Hippocampal formation (tissue), 2 donors: ENCODE measurements around the gene ZSCAN12.

Experiments
- DNase-seq, 2 donors: peaks; one replicate each; lab custom pipeline; 2025; lab: John Stamatoyannopoulos, UW

ZSCAN12 gene

DNA sequence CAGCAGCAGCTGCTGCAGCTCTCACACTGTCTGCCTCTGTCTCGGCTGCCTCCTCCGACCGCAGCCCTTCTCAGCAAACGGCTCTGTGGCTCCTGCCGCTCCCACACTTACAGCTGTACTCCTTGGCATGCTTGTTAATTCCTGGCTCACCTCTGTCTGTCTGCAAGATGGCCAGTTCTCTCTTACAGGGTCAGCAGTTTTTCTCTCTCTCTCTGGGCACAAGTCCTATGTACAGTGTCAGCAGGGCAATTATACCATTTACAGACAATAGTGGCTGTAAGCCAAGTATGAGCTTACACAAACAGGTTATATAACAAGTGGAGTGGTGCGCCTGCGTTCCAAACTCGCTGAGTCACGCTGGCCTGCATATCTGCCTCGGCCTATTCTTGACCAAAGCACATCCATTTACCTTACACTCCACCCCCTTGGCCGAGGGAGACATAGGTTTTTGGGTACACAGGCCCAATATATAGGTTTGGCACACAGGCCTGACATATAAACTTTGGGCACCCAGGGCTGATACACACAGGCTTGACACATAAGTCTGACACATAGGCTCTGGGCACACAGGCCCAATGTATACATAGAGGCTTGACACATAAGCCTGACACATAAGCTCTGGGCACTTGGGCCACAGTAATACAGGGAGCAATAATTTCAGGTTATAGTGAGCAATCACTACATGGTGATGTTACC lies 45.4 kb downstream of the ZSCAN12 start:
- DNase-seq, result no peak

DNA sequence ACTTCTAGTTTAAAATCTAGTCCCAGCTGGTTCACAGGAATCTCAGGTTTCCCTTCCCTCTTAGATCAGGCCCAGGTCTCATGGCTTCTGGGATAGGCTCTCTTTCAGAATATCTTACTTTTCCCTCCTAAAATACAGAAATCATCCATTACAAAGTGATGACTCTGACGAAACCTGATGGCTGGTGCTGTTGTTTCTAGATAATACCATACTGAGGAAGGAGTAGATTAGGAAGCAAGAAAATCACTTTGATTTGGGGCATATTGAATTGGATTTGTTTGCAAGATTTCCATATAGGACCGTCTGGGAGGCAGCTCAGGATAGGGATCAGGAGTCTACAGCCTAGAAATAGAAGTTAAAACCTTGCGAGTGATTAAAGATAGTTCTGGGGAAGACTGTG lies 46.2 kb downstream of the ZSCAN12 start:
- no peak for DNase-seq

DNA sequence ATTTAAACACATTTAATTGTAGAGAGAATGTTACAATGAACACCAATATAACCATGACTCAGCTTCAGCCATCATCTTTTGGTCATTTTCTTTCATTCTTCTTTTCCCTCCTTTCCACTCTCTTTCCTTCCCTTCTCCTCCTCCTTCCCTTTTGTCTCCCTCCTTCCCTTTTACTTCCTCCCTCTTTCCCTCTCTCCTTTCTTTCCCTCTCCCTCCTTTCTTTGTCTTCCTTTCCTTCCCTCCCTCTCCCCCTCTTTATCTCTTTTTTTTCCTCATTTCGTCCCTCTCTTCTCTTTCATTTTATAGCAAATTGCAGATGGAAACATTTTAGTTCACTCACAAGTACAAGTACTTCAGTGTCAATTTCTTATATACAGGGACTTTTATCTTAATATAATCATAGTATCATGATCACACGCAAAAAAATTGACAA lies 48.0 kb downstream of the ZSCAN12 start:
- no peak for DNase-seq

DNA sequence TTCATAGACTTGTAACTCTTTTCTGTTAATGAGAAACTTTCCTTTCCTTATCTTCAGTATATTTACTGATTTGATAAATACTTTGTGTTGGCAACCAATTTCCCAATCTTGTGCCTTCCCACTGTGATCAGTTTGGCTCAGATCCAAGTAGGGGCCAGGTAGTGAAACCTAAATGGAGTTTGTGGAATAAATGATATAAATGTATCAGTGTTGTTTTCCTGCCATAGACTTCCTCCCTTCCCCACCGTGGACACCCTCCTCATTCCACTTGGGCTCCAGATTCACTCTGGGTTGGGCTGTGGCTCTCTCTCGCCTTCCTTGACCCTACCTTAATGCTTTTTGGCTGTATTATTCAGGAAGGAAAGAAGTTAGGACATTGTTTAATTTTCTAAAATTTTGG lies 48.5 kb downstream of the ZSCAN12 start:
- no peak for DNase-seq

DNA sequence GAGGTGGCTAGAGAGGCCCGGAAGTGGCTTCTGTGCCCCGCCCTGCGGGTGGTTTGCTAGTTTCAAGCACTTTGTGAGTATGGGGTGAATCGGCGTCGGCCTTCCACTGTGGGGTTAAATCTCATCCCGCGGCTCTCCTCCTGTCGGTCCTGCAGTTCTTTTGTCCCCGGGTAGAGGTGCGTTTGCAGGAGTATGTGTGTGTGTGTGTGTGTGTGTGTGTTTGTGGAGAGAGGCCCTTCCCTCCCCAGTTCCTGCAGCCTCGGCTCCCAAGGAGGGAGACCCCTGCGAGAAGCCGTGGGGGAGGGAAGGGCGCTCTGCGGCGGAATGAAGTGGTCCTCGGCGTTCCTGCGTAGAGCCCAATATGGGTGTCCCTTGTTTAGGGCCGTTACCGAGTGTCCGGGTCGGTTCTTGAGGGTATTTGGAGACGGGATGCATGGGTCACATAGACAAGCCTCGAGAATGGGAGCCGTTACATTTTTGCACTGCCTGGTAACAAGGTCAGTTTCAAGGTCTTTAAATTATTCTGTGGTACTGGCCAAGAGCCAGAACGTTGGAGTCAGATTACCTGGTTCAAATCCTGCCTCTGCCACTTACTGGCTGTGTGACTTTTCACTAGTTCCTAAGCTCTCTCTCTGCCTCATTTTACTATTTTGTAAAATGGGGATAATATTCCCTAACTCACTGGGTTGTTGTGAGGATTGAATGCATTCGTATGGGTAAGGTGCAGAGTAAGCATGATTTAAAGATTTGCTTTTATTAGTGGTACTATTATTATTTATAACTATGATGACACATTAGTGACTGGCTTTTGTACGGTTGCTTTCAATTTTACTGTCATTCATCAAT lies 49.4 kb downstream of the ZSCAN12 start, which contains the start of gene ZKSCAN3:
Gene ZKSCAN3 (plus strand): TSS at position 56 of the 846 bp plus-strand sequence. CDS start 9,640 bp downstream, outside the sequence.
- peak; percentile 79 to 82 for DNase-seq

DNA sequence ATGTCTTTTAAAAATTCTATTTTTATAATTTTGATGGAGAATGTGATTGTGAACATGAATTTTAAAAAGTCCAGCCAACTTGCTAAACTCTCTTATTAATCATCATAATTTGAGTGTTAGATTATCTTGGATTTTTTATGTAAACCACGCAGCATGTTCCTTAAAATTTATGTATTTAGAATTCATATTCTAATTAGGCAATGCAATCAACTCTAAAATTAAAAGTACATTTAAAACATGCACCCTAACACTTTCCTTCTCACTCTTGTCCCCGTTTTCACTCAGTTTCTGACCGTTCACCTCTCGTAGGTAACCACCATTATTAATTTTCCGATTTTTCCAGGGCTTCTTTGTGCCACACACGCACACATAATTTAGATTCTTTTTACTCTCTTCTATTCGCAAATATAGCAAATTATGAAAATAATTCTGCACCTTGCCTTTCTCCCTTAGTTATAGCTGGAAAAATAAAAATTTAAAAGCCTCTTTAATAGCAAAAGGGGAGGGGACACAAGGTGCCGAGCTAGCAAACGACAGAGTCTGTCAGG lies 50.1 kb downstream of the ZSCAN12 start:
- no peak for DNase-seq

DNA sequence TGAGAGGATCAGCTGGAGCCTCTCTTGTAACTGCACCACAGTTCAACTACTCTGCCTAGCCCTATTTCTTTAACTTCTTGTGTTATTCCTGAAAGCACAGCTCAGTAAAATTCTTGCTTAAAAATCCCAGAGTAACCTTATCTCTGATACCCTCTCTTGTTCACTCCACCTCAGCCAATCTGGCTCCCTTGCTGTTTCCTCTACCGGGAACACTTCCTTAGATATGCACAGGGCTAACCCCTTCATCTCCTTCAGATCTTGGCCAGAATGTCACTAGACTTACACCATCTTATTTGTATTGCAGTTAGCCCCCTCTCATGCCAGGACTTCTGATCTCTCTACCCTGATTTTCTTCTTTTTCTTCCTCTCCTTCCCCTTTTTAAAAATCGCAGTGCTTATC lies 52.4 kb downstream of the ZSCAN12 start:
- no peak for DNase-seq

DNA sequence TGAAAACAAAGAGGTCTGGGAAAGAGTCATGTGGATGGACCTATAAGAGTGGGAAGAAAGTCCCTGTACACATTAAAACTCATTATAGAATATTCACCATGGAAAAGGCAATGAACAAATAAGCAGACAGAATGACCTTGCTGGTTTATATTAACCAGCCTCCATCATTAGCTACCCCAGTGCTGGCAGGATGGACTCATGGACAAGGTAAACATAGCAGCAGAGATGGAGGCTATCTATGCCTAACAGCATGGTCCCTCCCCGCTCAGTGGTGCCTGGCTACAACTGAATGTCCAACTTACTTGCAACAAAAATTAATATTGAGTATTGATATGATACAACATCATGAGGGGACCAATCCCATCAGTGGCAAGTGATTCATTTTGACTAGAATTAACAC lies 54.3 kb downstream of the ZSCAN12 start:
- no peak for DNase-seq

DNA sequence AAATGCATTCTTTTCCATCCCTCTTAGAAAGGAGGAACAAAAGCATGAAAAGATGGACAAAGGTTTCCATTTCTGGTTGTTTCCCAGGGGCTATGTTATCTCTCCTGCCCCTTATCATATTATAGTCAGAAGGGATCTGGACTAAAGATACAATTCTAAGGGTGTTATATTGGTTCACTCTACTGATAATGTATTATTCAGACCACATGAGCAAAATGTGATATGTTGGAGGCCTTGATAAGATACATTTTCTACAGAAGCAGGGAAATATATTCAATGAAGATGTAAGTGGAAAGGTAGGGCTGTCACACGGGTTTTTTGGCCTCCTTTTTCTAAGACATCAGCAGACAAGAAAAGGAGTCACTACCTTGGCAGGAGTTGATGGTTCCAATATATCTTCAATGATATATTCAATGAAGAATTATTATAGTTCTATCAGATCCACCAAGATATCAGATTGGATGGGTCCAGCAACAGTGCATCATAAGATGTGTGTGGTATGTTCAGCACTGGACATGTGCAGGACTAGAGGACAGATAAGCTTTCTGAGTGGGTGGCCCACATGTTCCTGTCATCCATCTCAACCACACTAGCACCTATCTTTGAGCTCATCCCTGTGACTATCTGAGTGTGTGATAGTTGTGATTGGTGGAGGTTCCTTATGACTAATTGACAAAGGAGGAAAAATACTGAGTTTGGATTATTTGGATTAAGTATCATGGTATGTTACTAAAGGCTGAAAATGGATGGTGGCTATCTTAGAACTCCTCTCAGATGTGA lies 55.5 kb downstream of the ZSCAN12 start:
- DNase-seq, result no peak

DNA sequence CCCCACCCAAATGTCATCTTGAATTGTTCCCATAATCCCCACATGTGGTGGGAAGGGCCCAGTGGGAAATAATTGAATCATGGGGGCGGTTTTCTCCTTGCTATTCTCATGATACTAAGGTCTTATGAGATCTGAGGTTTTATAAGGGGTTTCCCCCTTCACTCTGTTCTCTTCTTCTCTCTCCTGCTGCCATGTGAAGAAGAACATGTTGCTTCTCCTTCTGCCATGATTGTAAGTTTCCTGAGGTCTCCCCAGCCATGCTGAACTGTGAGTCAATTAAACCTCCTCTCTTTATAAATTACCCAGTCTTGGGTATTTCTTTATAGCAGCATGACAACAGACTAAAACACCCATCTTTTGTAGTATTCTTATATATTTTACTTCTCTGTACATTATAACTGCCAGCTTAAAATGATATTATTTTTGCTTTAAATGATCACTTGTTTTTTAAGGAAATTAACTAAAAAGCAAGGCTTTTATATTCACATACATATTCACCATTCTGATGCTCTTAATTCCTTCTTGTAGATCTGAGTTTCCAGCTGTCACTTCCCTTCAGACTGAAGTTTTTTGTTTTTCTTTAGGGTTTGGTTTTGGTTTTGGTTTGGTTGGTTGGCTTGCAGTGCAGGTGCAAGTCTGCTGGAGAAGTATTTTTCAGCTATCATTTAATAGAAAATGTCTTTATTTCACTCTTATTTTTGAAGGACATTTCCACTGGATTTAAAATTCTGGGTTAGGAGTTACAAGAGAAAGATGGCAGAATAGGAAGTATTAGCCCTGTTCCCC lies 59.0 kb downstream of the ZSCAN12 start:
- no peak for DNase-seq

DNA sequence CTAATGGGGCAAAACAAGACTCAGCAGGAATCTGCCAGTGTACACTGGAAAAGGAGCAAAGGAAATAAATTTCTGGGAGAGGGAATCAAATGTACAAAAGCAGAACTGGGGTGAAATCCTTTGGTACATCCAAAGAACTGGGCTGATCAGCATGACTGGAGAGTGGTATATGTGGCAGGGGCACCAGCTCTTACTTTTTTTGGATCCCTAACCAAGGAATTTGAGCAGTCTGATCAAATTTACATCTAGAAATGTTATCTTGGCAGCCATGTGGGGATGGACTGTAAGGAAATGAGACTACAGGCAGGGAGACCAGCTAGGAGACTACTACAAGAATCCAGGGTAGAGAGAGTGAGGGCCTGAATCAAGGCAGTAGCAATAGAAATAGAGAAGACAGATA lies 62.4 kb downstream of the ZSCAN12 start:
- no peak for DNase-seq

DNA sequence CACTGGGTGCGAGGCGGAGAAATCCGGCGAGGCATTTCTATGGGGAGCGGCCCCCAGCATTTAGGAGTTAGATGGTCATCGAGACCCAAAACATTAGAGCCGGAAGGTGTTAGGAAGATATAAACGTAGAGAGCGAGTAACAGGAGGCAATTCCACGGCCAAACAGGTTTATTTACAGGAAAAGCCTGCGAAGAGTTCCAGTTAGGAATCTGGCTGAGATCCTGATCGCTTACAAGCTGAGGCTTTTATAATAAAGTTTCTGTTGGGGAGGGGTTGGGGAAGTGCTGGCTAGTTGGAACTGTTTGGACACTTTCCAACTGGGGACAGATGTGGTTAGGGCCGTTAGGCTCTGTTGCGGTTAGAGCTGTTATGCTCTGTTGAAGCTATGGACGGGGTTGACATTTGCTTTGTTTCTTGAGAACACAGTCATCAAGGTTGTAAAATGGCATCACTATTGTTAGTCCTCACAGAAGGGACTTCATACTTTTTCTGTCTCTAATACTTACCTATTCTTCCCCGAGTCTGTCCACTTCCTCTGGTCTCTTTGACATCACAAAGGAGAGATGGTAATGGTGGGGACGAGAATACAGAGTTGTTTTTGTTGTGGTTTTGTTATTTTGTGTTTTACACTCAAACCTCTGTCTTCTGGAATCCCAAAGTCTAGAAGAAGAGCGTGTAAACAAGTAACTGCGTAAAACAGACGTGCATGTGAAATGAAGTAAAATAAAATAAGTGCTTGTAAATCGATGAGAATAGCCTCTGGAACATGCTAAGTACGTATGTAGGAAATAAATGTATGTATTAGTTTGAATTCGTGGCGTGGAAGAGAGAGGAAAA lies 63.0 kb downstream of the ZSCAN12 start:
- DNase-seq, result peak in 1 of 2 donors; percentile 45

DNA sequence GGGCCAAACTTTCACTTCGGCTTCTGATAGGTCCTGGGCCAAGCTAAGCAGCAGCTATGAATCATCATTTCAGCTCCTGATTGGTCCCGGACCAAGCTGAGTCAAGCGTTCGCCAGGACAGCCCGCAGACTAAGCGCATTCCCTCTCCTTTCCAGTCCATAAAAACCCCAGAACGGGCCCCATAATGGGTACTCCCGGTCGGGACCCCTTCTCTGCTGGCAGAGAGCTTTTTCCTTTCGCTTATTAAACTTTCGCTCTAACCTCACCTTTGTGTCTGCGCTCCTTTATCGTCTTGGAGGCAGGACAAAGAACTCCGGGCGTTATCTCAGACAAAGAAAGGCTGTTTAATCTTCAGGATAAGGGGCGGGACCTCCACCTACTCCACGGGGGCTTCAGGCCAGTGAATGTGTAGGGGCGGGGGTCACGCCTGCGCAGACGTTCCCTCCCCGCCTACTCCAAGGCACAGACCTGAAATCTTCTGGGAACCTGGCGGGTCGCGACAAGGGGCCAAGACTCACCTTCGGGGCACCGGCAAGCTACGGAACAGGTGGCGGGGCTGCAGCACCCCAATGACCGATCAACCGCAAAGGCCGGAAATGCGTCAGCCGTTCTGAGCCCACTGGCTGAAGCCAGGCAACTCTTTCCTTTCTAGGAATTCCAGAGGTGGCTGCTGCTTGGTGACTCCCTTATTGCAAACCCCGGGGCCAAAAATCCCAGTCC lies 63.8 kb downstream of the ZSCAN12 start, which contains the start of gene ZSCAN31:
Gene ZSCAN31 (minus strand): TSS at position 585 of the 720 bp plus-strand sequence. CDS start 6,465 bp downstream, outside the sequence.
- DNase-seq, result peak; percentile 74 to 84

DNA sequence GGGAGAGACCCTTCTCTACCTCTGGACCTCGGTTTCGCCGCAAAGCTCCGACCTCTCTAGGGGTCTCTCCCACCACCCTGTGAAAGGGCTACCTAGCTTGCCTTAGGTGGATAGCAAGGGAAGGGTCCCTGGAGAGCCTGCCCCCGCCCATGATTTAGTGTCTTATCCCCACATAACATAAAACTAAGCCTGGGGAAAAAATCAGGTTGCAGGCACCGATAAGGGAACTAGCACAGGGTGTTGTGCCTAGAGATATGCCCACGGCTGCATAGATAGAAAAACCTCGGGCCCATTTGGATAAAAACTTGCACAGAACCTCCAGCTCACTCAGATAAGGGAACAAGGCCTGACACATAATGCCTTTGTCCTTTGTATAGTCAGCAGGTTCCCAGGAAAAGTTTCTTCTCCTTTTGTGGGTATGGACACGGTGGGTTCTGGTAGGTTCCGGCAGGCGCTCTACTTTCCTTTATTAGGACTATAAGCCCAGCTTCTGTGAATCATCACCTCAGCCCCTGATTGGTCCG lies 64.4 kb downstream of the ZSCAN12 start:
- DNase-seq, result no peak

DNA sequence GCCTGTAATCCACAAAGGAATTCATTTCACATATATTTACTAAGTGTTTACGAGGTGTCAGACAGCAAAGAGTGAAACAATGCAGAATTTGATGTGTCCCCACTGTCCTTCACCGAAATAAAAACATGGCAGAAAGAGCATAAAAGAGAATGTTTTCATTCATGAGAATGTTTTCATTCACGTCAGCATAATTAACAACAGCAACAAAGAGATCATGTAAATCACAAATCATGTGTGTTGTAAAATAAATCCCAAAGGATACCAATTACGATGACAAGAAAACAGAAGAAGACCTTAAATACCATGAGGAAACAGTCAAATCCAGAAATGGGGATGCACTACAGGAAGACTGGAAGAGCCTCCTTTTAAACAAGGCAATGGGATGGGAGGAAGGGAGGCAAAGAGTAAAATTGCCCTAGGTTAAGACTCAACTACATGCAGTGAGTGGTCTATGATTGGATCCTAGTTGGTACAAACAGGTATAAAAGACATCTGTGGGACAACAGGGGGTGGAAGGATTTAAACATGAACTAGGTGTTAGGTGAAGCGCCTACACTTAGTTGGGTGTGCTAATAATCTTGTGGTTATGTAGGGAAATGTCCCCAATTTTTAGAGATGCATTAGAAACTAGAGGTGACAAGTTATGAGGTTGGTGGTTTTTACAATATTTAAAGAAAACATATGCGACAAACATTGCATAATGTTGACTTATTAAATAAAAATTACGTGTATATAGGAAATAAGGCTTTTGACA lies 65.1 kb downstream of the ZSCAN12 start:
- no peak for DNase-seq

DNA sequence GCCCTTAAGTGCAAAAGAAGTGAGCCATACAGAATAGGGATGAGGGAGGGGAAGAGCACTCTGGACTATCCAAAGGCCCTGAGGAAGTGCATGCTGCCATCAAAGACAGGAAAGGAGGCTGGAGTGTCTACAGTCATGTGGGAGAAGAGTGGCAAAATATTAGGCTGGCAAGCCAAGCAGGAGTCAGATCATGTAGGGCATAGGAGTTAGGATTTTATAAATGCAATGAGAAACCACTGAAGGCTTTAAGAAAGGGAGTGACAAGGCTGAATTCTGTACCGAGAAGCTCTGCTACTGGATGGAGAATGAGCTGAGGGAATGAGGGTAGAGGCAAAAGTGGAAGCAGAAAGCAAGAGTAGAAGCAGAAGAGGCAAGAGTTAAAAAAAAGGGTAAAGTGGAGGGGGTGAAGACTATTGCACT lies 65.9 kb downstream of the ZSCAN12 start:
- no peak for DNase-seq

DNA sequence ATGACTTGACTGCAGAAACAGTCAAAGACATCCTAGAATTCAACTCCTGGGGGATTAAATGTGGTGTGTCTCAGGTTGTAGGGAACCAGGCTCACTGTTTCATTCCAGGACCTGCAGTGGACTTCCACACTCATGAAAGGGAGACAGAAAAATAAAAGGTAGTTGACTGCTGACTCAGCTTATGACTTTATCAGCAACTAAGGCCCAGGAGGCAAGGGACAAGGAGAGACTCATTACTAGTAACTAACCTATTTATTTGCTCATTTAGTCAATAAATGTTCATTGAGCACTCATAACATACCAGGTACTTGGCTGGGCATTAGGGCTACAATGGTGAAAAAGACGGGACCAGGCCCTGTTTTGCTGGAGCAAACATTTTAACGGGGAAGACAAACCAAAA lies 66.5 kb downstream of the ZSCAN12 start:
- no peak for DNase-seq

DNA sequence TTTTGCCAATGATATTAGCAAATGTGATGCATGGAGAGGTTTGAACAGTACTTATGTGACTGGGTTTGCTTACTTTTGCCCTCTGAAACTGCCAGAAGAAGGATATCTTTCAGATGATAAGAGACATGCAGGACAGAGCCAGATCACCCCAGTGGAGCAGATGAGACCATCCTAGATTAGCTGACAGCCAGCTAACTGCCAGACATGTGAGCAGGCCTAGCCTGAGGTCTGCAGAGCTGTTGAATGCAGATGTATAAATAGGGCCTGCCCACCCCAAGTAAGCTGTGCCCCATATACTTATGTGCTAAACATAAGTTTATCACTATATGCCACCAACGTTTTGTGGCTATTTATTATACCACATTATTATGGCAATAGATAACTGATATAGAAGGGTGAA lies 69.5 kb downstream of the ZSCAN12 start:
- no peak for DNase-seq
